HEK293 (cell line): Measurements from ENCODE around the gene NUP50.
A peak's percentile ranks its signal among the peaks of the same experiment; 100 is the strongest.

Experiments
- PRDM1 ChIP-seq: fragments of 450-650 bp; formaldehyde crosslinking; IDR thresholded peaks from 2 replicates; pipeline ENCODE4; 2016; ENCODE audit warnings: missing biosample characterization, missing genetic modification characterization
- SETDB1 ChIP-seq: IDR thresholded peaks from one replicate; pipeline ENCODE4 v1.6.1; 2017; ENCODE audit warnings: mild to moderate bottlenecking, low read length, moderate library complexity, mixed read lengths; ENCODE audit not compliant: insufficient read length
- TF ChIP-seq, protein P1 (sequence below): fragments of 450-650 bp; formaldehyde crosslinking; IDR thresholded peaks from 2 replicates; pipeline ENCODE4 v1.5.1; 2016; ENCODE audit warnings: missing biosample characterization, missing genetic modification characterization

GRCh38 chr22:45139693-45140092 is 24.0 kb upstream of the NUP50 start:
- TF ChIP-seq, protein P1, sequence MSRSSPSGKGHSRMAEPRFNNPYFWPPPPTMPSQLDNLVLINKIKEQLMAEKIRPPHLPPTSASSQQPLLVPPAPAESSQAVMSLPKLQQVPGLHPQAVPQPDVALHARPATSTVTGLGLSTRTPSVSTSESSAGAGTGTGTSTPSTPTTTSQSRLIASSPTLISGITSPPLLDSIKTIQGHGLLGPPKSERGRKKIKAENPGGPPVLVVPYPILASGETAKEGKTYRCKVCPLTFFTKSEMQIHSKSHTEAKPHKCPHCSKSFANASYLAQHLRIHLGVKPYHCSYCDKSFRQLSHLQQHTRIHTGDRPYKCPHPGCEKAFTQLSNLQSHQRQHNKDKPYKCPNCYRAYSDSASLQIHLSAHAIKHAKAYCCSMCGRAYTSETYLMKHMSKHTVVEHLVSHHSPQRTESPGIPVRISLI, result no peak
- TF ChIP-seq PRDM1 (tag by site-specific recombination), result no peak
- peak; percentile 51 for TF ChIP-seq SETDB1
